OCI-LY3 (cell line): ENCODE results near the gene ROBO2.

ENCODE experiments used
- EZH2phosphoT487 ChIP-seq: fragments of 200-600 bp; shearing (Covaris generic); IDR thresholded peaks from 2 replicates; pipeline ENCODE4 v1.6.1; 2018; ENCODE audit warnings: antibody characterized with exemption, mixed run types, low read depth
- TF ChIP-seq, protein P1 (sequence below): fragments of 200-600, 300-600 bp; sonication (generic); IDR thresholded peaks from 2 replicates; pipeline ENCODE4 v1.5.1; 2014; ENCODE audit warnings: antibody characterized with exemption, low read length, low read depth

DNA sequence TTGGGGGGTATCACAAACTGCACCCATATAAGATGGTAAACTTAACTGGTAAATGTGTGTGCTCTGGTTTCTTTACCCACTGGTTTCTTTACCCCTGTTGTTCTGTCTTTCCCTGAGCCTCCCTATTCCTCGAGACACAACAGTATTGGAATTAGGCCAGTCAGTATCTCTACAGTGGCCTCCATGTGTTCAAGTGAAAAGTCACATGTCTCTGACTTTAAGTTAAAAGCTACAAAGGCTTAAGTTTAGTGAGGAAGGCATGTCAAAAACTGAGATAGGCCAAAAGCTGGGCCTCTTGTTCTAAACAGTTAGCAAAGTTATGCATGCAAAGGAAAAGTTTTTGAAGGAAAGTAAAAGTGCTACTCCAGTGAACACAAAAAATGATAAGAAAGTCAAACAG, 513.3 kb downstream of the ROBO2 start:
- TF ChIP-seq, protein P1, sequence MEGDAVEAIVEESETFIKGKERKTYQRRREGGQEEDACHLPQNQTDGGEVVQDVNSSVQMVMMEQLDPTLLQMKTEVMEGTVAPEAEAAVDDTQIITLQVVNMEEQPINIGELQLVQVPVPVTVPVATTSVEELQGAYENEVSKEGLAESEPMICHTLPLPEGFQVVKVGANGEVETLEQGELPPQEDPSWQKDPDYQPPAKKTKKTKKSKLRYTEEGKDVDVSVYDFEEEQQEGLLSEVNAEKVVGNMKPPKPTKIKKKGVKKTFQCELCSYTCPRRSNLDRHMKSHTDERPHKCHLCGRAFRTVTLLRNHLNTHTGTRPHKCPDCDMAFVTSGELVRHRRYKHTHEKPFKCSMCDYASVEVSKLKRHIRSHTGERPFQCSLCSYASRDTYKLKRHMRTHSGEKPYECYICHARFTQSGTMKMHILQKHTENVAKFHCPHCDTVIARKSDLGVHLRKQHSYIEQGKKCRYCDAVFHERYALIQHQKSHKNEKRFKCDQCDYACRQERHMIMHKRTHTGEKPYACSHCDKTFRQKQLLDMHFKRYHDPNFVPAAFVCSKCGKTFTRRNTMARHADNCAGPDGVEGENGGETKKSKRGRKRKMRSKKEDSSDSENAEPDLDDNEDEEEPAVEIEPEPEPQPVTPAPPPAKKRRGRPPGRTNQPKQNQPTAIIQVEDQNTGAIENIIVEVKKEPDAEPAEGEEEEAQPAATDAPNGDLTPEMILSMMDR = no peak
- TF ChIP-seq EZH2phosphoT487 = no peak
